ENCODE measurements around the gene OPCML. TPM values are rescaled to one million over a fixed set of nuclear protein-coding genes. Genes with fewer than 3 reads are reported as not detected.

The OPCML gene
- total RNA-seq, 2 donors from 2014 or later = 0.34 TPM; not detected in 1

DNA sequence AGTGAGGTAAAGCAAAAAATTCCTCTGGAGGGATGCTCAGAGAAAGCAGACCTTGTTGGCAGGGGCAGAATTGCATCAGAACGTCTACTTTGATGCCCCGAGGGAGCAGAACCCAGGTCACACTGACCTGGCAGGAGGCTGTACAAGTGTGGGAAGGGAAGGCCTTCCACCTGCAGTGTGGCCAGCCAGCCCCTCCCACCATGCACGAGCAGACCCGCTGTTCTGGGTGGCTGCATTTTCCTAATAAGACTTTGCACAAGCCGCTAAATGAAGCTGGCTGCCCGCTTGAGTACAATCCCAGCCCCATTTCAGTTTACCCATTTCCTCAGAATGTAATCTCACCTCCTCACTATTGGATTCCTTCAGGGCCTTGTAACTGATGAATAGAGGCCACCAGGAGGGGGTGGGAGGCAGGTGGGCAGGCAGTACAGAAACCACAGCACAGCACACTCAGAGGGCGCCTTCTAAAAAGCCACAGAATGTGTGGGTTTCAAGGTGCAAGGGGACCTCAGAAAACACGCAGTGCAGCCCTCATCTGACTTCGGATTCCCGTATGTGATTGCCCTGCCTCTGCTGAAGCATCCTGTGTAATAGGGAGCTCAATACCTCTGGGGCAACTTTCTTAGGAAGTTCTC lies 316.6 kb downstream of the OPCML start:
- Histone ChIP-seq H3K4me1 (replicated peaks) (no peaks in the 10 kb centered on the region), H3K9me3 (no peaks in the 10 kb centered on the region), H3K36me3 (no peaks in the 10 kb centered on the region), H3K27me3 (replicated peaks; ENCODE audit: insufficient read depth) (no peaks in the 10 kb centered on the region), H3K27ac (no peak overlapping the region), H3K4me3 (no peak overlapping the region)
- intact Hi-C loops (cut with DNase I) = no loop called here
- TF ChIP-seq POLR2AphosphoS5 (IDR thresholded peaks at IDR 0.05) = no peak
- TF ChIP-seq, protein P1, sequence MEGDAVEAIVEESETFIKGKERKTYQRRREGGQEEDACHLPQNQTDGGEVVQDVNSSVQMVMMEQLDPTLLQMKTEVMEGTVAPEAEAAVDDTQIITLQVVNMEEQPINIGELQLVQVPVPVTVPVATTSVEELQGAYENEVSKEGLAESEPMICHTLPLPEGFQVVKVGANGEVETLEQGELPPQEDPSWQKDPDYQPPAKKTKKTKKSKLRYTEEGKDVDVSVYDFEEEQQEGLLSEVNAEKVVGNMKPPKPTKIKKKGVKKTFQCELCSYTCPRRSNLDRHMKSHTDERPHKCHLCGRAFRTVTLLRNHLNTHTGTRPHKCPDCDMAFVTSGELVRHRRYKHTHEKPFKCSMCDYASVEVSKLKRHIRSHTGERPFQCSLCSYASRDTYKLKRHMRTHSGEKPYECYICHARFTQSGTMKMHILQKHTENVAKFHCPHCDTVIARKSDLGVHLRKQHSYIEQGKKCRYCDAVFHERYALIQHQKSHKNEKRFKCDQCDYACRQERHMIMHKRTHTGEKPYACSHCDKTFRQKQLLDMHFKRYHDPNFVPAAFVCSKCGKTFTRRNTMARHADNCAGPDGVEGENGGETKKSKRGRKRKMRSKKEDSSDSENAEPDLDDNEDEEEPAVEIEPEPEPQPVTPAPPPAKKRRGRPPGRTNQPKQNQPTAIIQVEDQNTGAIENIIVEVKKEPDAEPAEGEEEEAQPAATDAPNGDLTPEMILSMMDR (IDR thresholded peaks at IDR 0.05) = no peak
- no peak for TF ChIP-seq POLR2A (IDR thresholded peaks at IDR 0.05)
- DNase-seq (ENCODE audit: low spot score) = no peak
- 58% methylated on average over 10 of the region's 10 CpGs for WGBS

DNA sequence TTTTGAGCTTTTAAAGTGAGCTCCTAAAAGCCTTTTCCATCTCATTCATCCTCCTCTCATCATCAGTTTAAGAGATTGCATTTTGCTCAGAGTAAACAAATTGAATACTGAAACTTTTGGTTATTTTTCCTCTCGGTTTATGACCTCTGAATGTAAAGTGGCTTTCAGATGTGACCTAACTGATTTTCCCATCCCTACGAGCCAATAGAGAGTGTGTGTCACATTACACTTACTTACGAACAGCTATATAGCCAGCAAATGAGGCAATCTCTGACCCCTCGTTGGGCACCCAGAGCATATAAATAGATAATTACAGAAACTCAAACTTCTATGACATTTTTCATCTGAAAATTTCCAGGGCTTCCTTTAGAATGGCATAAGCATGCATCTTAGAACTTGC lies 317.7 kb downstream of the OPCML start:
- H3K4me1 ChIP-seq (replicated peaks) = no peaks in the 10 kb centered on the region
- H3K36me3 ChIP-seq = no peaks in the 10 kb centered on the region
- DNase-seq (ENCODE audit: low spot score) = no peak
- no peaks in the 10 kb centered on the region for H3K27me3 ChIP-seq (replicated peaks; ENCODE audit: insufficient read depth)
- no peak overlapping the region for H3K27ac ChIP-seq
- intact Hi-C loops (cut with DNase I) = no loop called here
- H3K4me3 ChIP-seq = no peak overlapping the region
- no peaks in the 10 kb centered on the region for H3K9me3 ChIP-seq
- no peak for TF ChIP-seq POLR2AphosphoS5 (IDR thresholded peaks at IDR 0.05)
- WGBS = 59% methylated on average over 4 of the region's 4 CpGs

DNA sequence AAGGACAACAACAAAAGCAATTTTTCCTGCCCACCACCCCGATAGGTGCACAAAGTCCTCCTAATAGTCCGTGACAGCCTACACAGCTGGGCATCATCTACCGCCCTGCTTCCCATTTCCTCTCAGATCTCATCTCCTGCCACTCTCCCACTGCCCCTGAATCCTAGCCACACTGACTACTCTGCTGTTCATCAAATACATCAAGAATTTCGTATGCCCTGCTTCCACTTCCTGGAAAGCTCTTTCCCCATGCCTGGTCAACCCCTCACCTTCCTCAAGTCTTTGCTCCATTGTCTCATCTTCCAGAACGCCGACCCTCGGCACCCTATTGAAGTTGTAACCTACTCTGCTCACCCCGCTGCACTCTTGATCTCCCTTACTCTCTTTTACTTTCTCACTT lies 320.1 kb downstream of the OPCML start:
- Histone ChIP-seq H3K36me3 (no peaks in the 10 kb centered on the region), H3K4me1 (replicated peaks) (no peaks in the 10 kb centered on the region), H3K27ac (no peak overlapping the region), H3K27me3 (replicated peaks; ENCODE audit: insufficient read depth) (no peaks in the 10 kb centered on the region), H3K4me3 (no peak overlapping the region), H3K9me3 (no peaks in the 10 kb centered on the region)
- TF ChIP-seq POLR2AphosphoS5 (IDR thresholded peaks at IDR 0.05) (no peak), POLR2A (IDR thresholded peaks at IDR 0.05) (no peak)
- TF ChIP-seq, protein P1 (IDR thresholded peaks at IDR 0.05) = no peak
- intact Hi-C loops (cut with DNase I) = no loop called here
- WGBS = 85% methylated on average over 8 of the region's 8 CpGs
- no peak for DNase-seq (ENCODE audit: low spot score)

DNA sequence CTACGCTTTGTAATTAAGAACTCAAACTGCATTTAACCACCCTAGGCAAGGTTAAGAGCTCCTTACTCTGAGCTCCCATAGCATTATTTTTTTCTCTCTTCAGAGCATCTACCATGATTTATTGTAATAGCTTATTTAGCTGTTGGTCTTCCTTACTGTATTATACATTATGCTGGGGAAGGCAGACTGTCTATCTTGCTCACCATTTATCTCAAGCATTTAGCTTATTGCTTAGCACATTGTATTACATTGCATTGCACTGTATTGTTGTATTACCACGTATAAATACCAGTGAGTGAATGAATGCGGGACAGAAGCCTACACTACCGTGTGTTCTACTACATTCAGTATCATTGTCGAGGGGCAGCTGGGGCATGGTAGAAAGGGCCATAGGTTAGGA lies 324.3 kb downstream of the OPCML start:
- Histone ChIP-seq H3K27ac (no peak overlapping the region), H3K4me1 (replicated peaks) (no peaks in the 10 kb centered on the region), H3K36me3 (no peaks in the 10 kb centered on the region), H3K27me3 (replicated peaks; ENCODE audit: insufficient read depth) (no peaks in the 10 kb centered on the region), H3K9me3 (no peaks in the 10 kb centered on the region), H3K4me3 (no peak overlapping the region)
- WGBS = 53% methylated on average over 5 of the region's 5 CpGs
- intact Hi-C loops (cut with DNase I) = no loop called here
- no peak for TF ChIP-seq POLR2AphosphoS5 (IDR thresholded peaks at IDR 0.05)
- TF ChIP-seq, protein P1 (IDR thresholded peaks at IDR 0.05) = no peak
- TF ChIP-seq POLR2A (IDR thresholded peaks at IDR 0.05) = no peak
- no peak for DNase-seq (ENCODE audit: low spot score)

DNA sequence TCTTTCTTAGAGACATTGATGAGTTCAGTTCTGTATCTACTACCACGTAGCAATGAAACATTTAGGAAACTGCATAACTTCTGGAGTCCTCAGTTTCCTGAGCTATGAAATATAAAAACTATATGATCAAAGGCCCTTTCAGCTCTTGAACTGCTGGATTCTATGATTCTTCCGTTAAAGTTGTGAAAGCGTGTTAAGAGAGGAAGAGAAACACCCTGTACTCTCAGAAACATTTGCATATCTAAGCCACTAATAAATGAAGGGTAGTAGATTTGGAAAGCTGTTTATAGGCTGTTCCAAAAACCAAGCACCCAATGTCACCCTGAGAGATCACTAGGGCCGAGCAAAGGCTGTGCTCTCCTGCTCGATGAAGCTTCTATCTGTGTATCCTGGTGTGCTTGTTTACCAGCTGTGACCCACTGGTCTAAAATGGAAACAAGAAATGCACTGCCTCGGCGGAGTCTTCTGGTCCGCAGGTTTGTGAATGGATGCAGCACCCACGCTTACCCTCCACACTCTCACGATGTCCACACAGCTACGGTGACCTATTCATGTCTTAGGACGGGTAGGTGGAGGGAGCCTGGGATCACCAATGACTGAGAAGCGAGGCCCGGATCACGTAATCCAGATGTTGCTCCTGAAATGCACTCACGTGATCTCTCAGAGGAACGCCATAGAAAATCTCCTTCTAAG lies 325.8 kb downstream of the OPCML start:
- no peaks in the 10 kb centered on the region for H3K27me3 ChIP-seq (replicated peaks; ENCODE audit: insufficient read depth)
- TF ChIP-seq POLR2A (IDR thresholded peaks at IDR 0.05) (no peak), POLR2AphosphoS5 (IDR thresholded peaks at IDR 0.05) (no peak)
- TF ChIP-seq, protein P1 (IDR thresholded peaks at IDR 0.05) = no peak
- no peak overlapping the region for H3K27ac ChIP-seq
- DNase-seq (ENCODE audit: low spot score) = no peak
- no peak overlapping the region for H3K4me3 ChIP-seq
- H3K36me3 ChIP-seq = no peaks in the 10 kb centered on the region
- no peaks in the 10 kb centered on the region for H3K4me1 ChIP-seq (replicated peaks)
- no peaks in the 10 kb centered on the region for H3K9me3 ChIP-seq
- intact Hi-C loops (cut with DNase I) = no loop called here
- 85% methylated on average over 17 of the region's 17 CpGs for whole genome bisulfite sequencing

Measured in prostate gland (tissue), 2 donors.